ENCODE results near the gene MICAL2.

Gene MICAL2

DNA sequence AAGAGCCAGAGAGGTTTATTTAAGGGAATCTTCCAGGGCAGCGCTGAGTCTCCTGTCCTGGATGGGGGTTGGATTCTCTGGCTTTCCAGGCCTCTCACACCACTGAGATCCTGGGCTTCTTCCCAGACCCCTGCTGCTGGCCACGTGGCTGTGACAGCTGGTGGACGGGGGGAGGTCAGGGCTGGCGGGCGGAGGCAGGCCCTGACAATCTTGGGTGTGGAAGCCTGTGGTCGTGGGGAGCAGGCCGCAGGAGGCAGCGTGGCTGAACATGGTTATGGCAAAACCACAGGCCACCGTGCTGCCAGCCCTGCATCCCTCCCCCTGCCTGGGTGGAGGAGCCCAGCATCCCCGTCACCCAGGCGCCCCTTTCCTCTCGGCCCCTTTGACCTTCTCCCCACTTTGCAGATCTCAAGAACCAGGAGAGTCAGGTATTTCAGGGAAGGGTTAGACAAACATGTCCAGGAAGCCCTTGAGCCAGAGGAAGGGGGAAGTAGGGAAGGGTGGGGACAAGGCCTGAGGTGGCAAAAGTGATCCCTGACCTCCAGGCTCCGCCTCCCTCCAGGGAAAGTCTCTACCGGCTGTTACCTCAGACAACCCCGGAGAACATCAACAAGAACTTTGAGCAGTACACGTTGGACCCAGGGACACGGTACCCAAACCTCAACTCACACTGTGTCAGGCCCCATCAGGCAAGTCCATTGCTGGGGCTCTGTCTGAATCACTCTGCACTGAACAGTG lies 111.8 kb downstream of the MICAL2 start:
- peak overlapping the region; percentile 73; the same call in 1 of the 2 replicates for H3K27ac ChIP-seq
- TF ChIP-seq, protein P1, sequence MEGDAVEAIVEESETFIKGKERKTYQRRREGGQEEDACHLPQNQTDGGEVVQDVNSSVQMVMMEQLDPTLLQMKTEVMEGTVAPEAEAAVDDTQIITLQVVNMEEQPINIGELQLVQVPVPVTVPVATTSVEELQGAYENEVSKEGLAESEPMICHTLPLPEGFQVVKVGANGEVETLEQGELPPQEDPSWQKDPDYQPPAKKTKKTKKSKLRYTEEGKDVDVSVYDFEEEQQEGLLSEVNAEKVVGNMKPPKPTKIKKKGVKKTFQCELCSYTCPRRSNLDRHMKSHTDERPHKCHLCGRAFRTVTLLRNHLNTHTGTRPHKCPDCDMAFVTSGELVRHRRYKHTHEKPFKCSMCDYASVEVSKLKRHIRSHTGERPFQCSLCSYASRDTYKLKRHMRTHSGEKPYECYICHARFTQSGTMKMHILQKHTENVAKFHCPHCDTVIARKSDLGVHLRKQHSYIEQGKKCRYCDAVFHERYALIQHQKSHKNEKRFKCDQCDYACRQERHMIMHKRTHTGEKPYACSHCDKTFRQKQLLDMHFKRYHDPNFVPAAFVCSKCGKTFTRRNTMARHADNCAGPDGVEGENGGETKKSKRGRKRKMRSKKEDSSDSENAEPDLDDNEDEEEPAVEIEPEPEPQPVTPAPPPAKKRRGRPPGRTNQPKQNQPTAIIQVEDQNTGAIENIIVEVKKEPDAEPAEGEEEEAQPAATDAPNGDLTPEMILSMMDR (conservative IDR thresholded peaks at IDR 0.05) = no peak

DNA sequence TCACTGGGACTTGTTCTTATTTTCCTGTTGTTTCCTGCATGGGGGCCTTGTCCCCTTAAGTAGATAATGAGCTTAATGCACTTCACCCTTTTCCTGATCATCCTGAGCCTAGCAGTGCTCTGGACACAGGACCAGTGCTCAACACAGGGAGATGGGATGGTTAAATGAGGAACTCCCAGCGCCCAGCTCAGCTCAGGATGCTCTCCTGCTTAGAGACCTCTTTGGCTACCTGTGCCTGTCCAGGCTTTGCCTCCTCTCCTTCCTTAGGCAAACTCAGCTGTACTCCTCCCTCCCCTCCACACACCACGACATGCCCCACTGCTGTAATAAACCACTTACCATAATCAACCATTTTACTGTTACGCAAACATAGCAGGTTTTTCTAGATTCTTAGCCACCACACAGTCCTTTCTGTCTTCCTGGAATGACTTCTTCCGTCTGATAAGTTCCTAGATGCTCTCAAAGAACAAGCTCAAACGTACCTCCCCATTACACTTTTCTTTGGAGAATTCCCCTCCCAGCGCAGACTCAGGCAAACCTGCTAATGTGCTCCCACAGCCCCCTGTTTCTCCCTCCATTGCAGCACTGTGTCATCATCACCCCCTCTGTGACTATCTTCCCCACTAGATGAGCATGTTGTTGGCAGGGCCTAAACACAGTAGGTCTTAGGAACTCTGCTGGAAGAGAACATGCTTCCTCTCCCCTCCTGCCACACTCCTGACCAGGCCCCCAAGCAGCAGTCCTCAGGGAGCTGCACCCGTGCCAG lies 113.6 kb downstream of the MICAL2 start:
- H3K27ac ChIP-seq = peak overlapping the region; percentile 73
- TF ChIP-seq, protein P1 (conservative IDR thresholded peaks at IDR 0.05) = no peak

DNA sequence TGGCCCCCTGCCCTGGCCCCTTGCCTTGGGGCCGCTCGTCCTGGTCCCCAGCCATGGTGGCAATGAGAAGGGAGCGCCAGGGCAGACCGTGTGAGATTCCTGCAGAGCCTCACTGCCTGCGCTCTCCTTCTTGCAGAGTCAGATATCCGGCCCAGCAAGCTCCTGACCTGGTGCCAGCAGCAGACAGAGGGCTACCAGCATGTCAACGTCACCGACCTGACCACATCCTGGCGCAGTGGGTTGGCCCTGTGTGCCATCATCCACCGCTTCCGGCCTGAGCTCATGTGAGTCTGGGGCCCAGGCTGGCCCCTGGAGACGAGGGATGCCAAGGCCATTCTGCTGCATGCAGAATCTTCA lies 114.1 kb downstream of the MICAL2 start:
- TF ChIP-seq, protein P1 (conservative IDR thresholded peaks at IDR 0.05) = no peak
- H3K27ac ChIP-seq = peak overlapping the region; percentile 73

DNA sequence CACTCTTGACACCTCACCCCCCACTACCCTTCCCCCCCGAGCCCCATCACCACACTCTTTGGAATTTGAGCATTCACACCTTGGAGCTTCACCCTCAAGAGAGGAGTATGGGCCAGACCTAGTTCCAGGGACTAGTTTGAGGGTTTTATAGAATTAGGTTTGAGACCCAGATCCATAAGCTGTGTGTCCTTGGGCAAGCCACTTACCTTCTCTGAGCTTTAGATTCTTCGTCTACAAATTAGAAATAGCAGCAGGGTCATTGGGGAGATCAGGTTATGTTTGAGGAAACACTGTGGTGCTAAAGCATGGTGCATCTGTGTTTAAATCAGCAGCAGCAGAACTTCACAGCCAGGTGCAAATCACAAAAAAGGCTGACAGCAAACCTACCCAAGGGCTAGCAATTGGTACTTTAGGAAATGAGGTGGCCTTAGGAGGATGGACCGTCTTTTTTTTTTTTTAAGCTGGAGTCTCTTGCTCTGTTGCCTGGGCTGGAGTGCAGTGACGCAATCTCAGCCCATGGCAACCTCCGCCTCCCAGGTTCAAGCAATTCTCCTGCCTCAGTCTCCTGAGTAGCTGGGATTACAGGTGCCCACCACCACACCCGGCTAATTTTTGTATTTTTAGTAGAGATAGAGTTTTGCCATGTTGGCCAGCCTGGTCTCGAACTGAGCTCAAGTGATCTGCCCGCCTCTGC lies 114.8 kb downstream of the MICAL2 start:
- TF ChIP-seq, protein P1 (conservative IDR thresholded peaks at IDR 0.05) = no peak
- peak overlapping the region; percentile 73 for H3K27ac ChIP-seq

DNA sequence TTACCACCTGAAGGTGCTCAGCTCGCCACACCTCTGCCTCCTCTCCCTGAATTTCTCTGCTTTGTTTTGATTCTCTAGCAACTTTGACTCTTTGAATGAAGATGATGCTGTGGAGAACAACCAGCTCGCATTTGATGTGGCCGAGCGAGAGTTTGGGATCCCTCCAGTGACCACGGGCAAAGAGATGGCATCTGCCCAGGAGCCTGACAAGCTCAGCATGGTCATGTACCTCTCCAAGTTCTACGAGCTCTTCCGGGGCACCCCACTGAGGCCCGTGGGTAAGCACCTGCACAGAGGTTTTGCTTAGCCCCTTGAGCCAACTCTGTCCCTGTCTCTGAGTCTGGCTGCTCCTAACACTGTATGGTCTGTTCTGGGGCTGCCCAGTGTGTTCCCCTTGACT lies 115.7 kb downstream of the MICAL2 start:
- TF ChIP-seq, protein P1 (conservative IDR thresholded peaks at IDR 0.05) = no peak
- H3K27ac ChIP-seq = no peak overlapping the region

DNA sequence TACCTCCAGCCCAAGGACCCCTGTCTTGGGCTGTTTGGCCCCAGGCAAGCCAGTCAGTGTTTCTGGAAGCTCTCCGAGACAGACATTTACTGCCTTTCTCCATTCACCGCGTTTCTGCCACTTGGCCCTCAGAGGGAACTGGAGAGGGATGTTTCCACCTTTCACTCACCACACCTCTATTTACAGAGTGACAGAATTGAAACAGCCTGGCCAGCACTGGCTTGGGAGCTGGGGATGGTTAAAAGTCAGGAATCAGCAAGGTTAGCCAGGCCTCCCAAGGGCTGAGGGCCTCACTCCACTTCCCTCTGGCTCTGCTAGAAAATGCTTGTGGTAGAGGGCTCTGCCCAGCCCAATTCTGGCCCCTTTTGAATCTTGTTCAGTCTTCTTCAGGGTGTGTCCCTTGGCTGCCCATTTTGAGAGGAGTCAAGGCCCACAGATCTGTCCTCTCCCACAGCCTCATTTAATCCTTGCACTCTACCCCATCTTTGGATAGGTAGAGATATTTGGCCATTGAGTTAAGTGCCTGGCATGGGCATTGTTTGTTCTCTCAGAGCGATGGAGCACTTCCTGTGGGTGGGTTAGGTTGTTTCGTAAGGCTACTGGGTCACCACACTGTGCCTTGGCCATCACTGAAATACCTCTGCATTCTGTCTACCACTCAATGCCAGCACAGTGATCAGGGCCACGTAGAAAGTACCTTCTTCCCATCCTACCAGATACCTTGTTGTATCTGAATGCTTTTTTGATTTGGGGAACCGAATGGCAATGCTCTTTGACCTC lies 119.2 kb downstream of the MICAL2 start:
- no peak overlapping the region for H3K27ac ChIP-seq
- TF ChIP-seq, protein P1 (conservative IDR thresholded peaks at IDR 0.05) = no peak

Measured in VCaP (cell line).